ENCODE data around the gene FAM78A. TPM values are rescaled to one million over a fixed set of nuclear protein-coding genes. Genes with fewer than 3 reads are reported as not detected.
"Not testable (repeated sequence)": the region's sequence is repeated elsewhere in the genome, so short reads cannot be mapped to it uniquely, and the experiment has no call there.

The FAM78A gene
- total RNA-seq, 1 donor from 2014 or later: 9.9 TPM

- DNase-seq: no peak
Observed at GRCh38 chr9:131236161-131236560, 40.1 kb downstream of the FAM78A start.

GRCh38 chr9:131235480-131235851, 40.8 kb downstream of the FAM78A start:
- no peak for DNase-seq

- no peak for DNase-seq
Observed at GRCh38 chr9:131234799-131235479, 41.4 kb downstream of the FAM78A start.

- DNase-seq: no peak
Observed at GRCh38 chr9:131233995-131234394, 42.3 kb downstream of the FAM78A start.

- no peak for DNase-seq
Observed at GRCh38 chr9:131233556-131233955, 42.8 kb downstream of the FAM78A start.

- DNase-seq: no peak
Observed at GRCh38 chr9:131228988-131229387, 47.3 kb downstream of the FAM78A start.

GRCh38 chr9:131227959-131228460, 48.3 kb downstream of the FAM78A start:
- DNase-seq: no peak

- peak; percentile 54 for DNase-seq
Observed at GRCh38 chr9:131227112-131227958, 49.0 kb downstream of the FAM78A start.

GRCh38 chr9:131226226-131226625, 50.1 kb downstream of the FAM78A start:
- peak; percentile 16 for DNase-seq

- no peak for DNase-seq
Observed at GRCh38 chr9:131222460-131222859, 53.9 kb downstream of the FAM78A start.

- DNase-seq: no peak
Observed at GRCh38 chr9:131220485-131220884, 55.8 kb downstream of the FAM78A start.

- no peak for DNase-seq
Observed at GRCh38 chr9:131218370-131218769, 57.9 kb downstream of the FAM78A start.

GRCh38 chr9:131217331-131218031, 58.8 kb downstream of the FAM78A start:
- DNase-seq: peak; percentile 53

GRCh38 chr9:131216806-131217205, 59.5 kb downstream of the FAM78A start:
- DNase-seq: peak; percentile 86

GRCh38 chr9:131214876-131215275, 61.4 kb downstream of the FAM78A start:
- peak; percentile 90 for DNase-seq

- DNase-seq: peak; percentile 61
Observed at GRCh38 chr9:131214286-131214856, 61.9 kb downstream of the FAM78A start.

GRCh38 chr9:131211920-131212319, 64.4 kb downstream of the FAM78A start:
- DNase-seq: not testable (repeated sequence)

Other genes with a start within 250 kb of the FAM78A start
- 15.3 and 26.4 TPM in 2 replicates for gene AIF1L, start 180.0 kb downstream of the FAM78A start, total RNA-seq
- gene NUP214, start 150.9 kb downstream of the FAM78A start, total RNA-seq: 15.3 and 19.1 TPM in 2 replicates
- gene PLPP7, start 13.2 kb upstream of the FAM78A start, total RNA-seq: 4.7 and 6.0 TPM in 2 replicates
- 63.8 and 110 TPM in 2 replicates for gene PRRC2B, start 117.6 kb upstream of the FAM78A start, total RNA-seq
- 26.2 and 34.8 TPM in 2 replicates for gene POMT1, start 226.4 kb upstream of the FAM78A start, total RNA-seq

Measured in dermis blood vessel endothelial cell (primary cell).